B cell (primary cell): ENCODE results near the gene CRYM. TPM values are rescaled to one million over a fixed set of nuclear protein-coding genes. Genes with fewer than 3 reads are reported as not detected.
A peak's percentile ranks its signal among the peaks of the same experiment; 100 is the strongest.
"Not testable (repeated sequence)": the region's sequence is repeated elsewhere in the genome, so short reads cannot be mapped to it uniquely, and the experiment has no call there.

Experiments used
- ATAC-seq: fragments of 200-7000 bp; cut with Tn5 transposase; one replicate; pipeline ENCODE4 v1.10.0; 2021; ENCODE audit warnings: low read depth, mild to moderate bottlenecking, moderate number of reproducible peaks, moderate library complexity
- CTCF ChIA-PET: fragments of 350-600 bp; sonication (Branson Sonifier 250); formaldehyde crosslinking; loops from one replicate; lab custom pipeline; 2021; ENCODE audit warnings: antibody characterized with exemption, inconsistent platforms; lab: Charles Lee
- POLR2A ChIA-PET: fragments of 350-600 bp; sonication (Branson Sonifier 250); formaldehyde crosslinking; loops from one replicate; lab custom pipeline; 2021; ENCODE audit warnings: antibody characterized with exemption; lab: Charles Lee
- DNase-seq: peaks from one replicate; pipeline ENCODE4 v3.0.0; 2013
- H2AFZ ChIP-seq: 2 replicates; pipeline ENCODE4 v1.6.1; 2012; ENCODE audit warnings: mild to moderate bottlenecking, low read depth, low read length; ENCODE audit not compliant: insufficient read depth, poor library complexity, severe bottlenecking
- H3K27ac ChIP-seq, 2 donors: 1 replicate in 1 of 2; 2 replicates in 1 of 2; pipeline ENCODE4 v1.5.1; 2012 to 2013; ENCODE audit warnings: low read length in 2 of 2, mild to moderate bottlenecking in 2 of 2, moderate library complexity in 1 of 2
- H3K27me3 ChIP-seq, 4 experiments: fragments of 200-600 bp in 1 of 4; sonication (generic) in 1 of 4; replicated peaks in 1 of 4; 1 replicate in 2 of 4; 2 replicates in 2 of 4; pipeline versions ENCODE4 v1.6.1 to v1.7.0; 2013 to 2016; ENCODE audit warnings: low read length in 3 of 4, mild to moderate bottlenecking in 2 of 4, mixed read lengths in 1 of 4, moderate library complexity in 1 of 4; ENCODE audit not compliant: insufficient read depth in 4 of 4, control insufficient read depth in 3 of 4; ENCODE audit errors: control extremely low read depth in 1 of 4
- H3K36me3 ChIP-seq, 2 experiments: replicated peaks in 1 of 2; 1 replicate in 1 of 2; 2 replicates in 1 of 2; pipeline versions ENCODE4 v1.6.1 to v1.7.1; 2013; ENCODE audit warnings: low read length in 1 of 2; ENCODE audit not compliant: insufficient read depth in 2 of 2, control insufficient read depth in 1 of 2; ENCODE audit errors: control extremely low read depth in 1 of 2, extremely low read depth in 1 of 2
- H3K4me1 ChIP-seq, 2 donors: fragments of 200-600 bp in 1 of 2; sonication (generic) in 1 of 2; 1 replicate in 1 of 2; 2 replicates in 1 of 2; pipeline versions ENCODE4 v1.5.1 to v1.6.1; 2013 to 2017; ENCODE audit warnings: low read length in 2 of 2; ENCODE audit not compliant: control insufficient read depth in 2 of 2, insufficient read depth in 2 of 2
- H3K4me2 ChIP-seq: replicated peaks from 2 replicates; pipeline ENCODE3; 2012; ENCODE audit warnings: mild to moderate bottlenecking, low read depth, low read length; ENCODE audit not compliant: poor library complexity, severe bottlenecking
- H3K4me3 ChIP-seq, 5 experiments: fragments of 200-600 bp in 1 of 5; sonication (generic) in 1 of 5; 1 replicate in 3 of 5; 2 replicates in 2 of 5; pipeline versions ENCODE4 v1.5.1 to v1.7.0; 2011 to 2016; ENCODE audit warnings: low read length in 4 of 5, mild to moderate bottlenecking in 4 of 5, low read depth in 2 of 5, control low read depth in 1 of 5, moderate library complexity in 1 of 5; ENCODE audit not compliant: insufficient read depth in 1 of 5; ENCODE audit errors: control extremely low read depth in 1 of 5, extremely low read depth in 1 of 5
- H3K79me2 ChIP-seq: fragments of 200-600 bp; sonication (generic); one replicate; pipeline ENCODE4 v1.6.0; 2016; ENCODE audit warnings: low read length; ENCODE audit not compliant: control insufficient read depth, insufficient read depth
- H3K9ac ChIP-seq: fragments of 200-600 bp; sonication (generic); 2 replicates; pipeline ENCODE4 v1.6.1; 2017; ENCODE audit warnings: mild to moderate bottlenecking, low read length, moderate library complexity
- H3K9me3 ChIP-seq, 3 donors: one replicate each; pipeline versions ENCODE4 v1.6.1 to v1.7.1; 2013; ENCODE audit warnings: low read length in 2 of 3; ENCODE audit not compliant: control insufficient read depth in 2 of 3, insufficient read depth in 1 of 3; ENCODE audit errors: control extremely low read depth in 1 of 3
- H4K20me1 ChIP-seq: 2 replicates; pipeline ENCODE4 v1.6.0; 2012; ENCODE audit warnings: mild to moderate bottlenecking, low read length; ENCODE audit not compliant: insufficient read depth, control insufficient read depth, poor library complexity, severe bottlenecking
- H3K27ac Mint-ChIP-seq: one replicate; pipeline ENCODE4 v1.8.0; 2021; ENCODE audit warnings: mixed read lengths
- H3K27me3 Mint-ChIP-seq: one replicate; pipeline ENCODE4 v1.8.0; 2021; ENCODE audit warnings: mixed read lengths
- H3K4me1 Mint-ChIP-seq: one replicate; pipeline ENCODE4 v1.8.0; 2021; ENCODE audit warnings: mixed read lengths
- H3K4me3 Mint-ChIP-seq: one replicate; pipeline ENCODE4 v1.8.0; 2021; ENCODE audit warnings: mixed read lengths
- H3K9me3 Mint-ChIP-seq: one replicate; pipeline ENCODE4 v1.8.0; 2022; ENCODE audit warnings: mixed read lengths; ENCODE audit not compliant: insufficient read depth
- CTCF ChIP-seq: fragments of 200-600 bp; IDR thresholded peaks from one replicate; pipeline ENCODE4 v1.8.0; 2022; ENCODE audit warnings: antibody characterized with exemption, mild to moderate bottlenecking
- EZH2 ChIP-seq: IDR thresholded peaks from 2 replicates; pipeline ENCODE4 v1.6.1; 2012; ENCODE audit warnings: borderline replicate concordance, low read depth, mild to moderate bottlenecking, moderate library complexity, low read length; ENCODE audit not compliant: insufficient read depth, poor library complexity, severe bottlenecking
- WGBS: methylation state at CpG from one replicate; pipeline ENCODE4 v1.1.5; 2013; ENCODE audit warnings: missing lambda C conversion rate; ENCODE audit not compliant: insufficient coverage; 5-methylcytosine and 5-hydroxymethylcytosine counted together
- intact Hi-C: fragments of 100-400 bp; cut with micrococcal nuclease; formaldehyde crosslinking; loops from one replicate; pipeline ENCODE4 v1.10.0; 2022
- polyA plus RNA-seq: library from polyadenylated mRNA; depleted of rRNA; stranded (reverse); fragments of >200 nt; gene quantifications from 2 replicates; pipeline ENCODE4 v1.2.3, GENCODE V29; 2012
- total RNA-seq, 2 donors: library from RNA; stranded (reverse); fragments of 120-200 nt in 1 of 2; gene quantifications; 1 replicate in 1 of 2; 2 replicates in 1 of 2; pipeline versions ENCODE4 v1.2.3 to v1.2.4, GENCODE V29; 2013 to 2022

The CRYM gene
- total and polyA plus RNA-seq, 2 donors (not counting 1 experiment from before 2014, with no cell fraction given) = 3.3 to 8.2 TPM

- Histone ChIP-seq H3K9me3 (no peaks in the 10 kb centered on the region), H3K4me2 (peak overlapping the region; percentile 99), H3K4me1 (peaks cover 12 to 26% of the 10 kb centered on the region in 2 donors), H3K27me3 (no peaks in the 10 kb centered on the region), H3K36me3 (no peaks in the 10 kb centered on the region), H3K4me3 (peak overlapping the region; percentile 51 to 85 (median 65)), H3K9ac (peak overlapping the region; percentile 70), H3K27ac (no peak overlapping the region), H4K20me1 (no peaks in the 10 kb centered on the region), H2AFZ (peak overlapping the region; percentile 93), H3K79me2 (no peaks in the 10 kb centered on the region)
- ChIA-PET CTCF (interaction anchor here (0.6 to 2.3 kb wide), 16 partner anchors 9 to 799 kb away, joined by 3 to 25 read pairs (median 4); partner anchors contain the start of gene CRYM), POLR2A (interaction anchor here (0.6 to 1.4 kb wide), 6 partner anchors 17 to 400 kb away, joined by 4 to 8 read pairs (median 6); partner anchors contain the start of genes DCUN1D3, LDAF1 and LYRM1)
- peak overlapping the region; percentile 97 for H3K4me3 Mint-ChIP-seq
- H3K27me3 Mint-ChIP-seq = no peaks in the 10 kb centered on the region
- H3K27ac Mint-ChIP-seq = peak overlapping the region; percentile 86
- under 1% methylated on average over 34 of the region's 36 CpGs for WGBS
- H3K9me3 Mint-ChIP-seq = no peaks in the 10 kb centered on the region
- intact Hi-C loops = loop anchor here (1.0 to 10.0 kb wide), 4 partner anchors 22 to 254 kb away; partner anchors contain the start of gene CRYM
- TF ChIP-seq EZH2 (no peak), CTCF (no peak)
- ATAC-seq (peak; percentile 43), DNase-seq (peak; percentile 69)
- peaks cover 28% of the 10 kb centered on the region for H3K4me1 Mint-ChIP-seq
These were observed 22.4 kb upstream of the CRYM start for GRCh38 chr16:21300309-21301167.

GRCh38 chr16:21289789-21290188, 11.7 kb upstream of the CRYM start:
- H2AFZ ChIP-seq, H3K27ac Mint-ChIP-seq, H3K4me3 ChIP-seq, H3K36me3 ChIP-seq, DNase-seq, H4K20me1 ChIP-seq, H3K4me1 ChIP-seq, H3K9ac ChIP-seq, H3K4me3 Mint-ChIP-seq, H3K79me2 ChIP-seq, H3K4me1 Mint-ChIP-seq, H3K27ac ChIP-seq, H3K4me2 ChIP-seq, intact Hi-C loops, ATAC-seq, H3K9me3 Mint-ChIP-seq: not testable (repeated sequence)
- H3K27me3 Mint-ChIP-seq = peaks cover 37% of the 10 kb centered on the region
- ChIA-PET CTCF (interaction anchor here (1.4 kb wide), 1 partner anchor 11 kb away, joined by 4 read pairs; no protein-coding TSS in a partner anchor), POLR2A (interaction anchor here (0.6 kb wide), 1 partner anchor 54 kb away, joined by 7 read pairs; no protein-coding TSS in a partner anchor)
- peaks cover 1 to 11% (median 10%) of the 10 kb centered on the region in 3 donors for H3K9me3 ChIP-seq
- WGBS = 100% methylated on average over 1 of the region's 3 CpGs
- H3K27me3 ChIP-seq = peaks cover 0 to 19% (median 9%) of the 10 kb centered on the region in 4 experiments
